ENCODE results near the gene SMIM9. TPM values are rescaled to one million over a fixed set of nuclear protein-coding genes. Genes with fewer than 3 reads are reported as not detected.

The SMIM9 gene
- total RNA-seq, 2 donors from 2014 or later: not detected

- peak; percentile 79 for ATAC-seq (ENCODE audit: insufficient number of reproducible peaks, low FRiP score, low read depth)
- DNase-seq (ENCODE audit: low spot score): no peak
- H3K9me3 ChIP-seq: no peaks in the 10 kb centered on the region
- H3K27ac ChIP-seq: peak within 1 kb of the TSS; percentile 53 to 60
- peak within 1 kb of the TSS; percentile 76 for H3K4me3 ChIP-seq
- H3K36me3 ChIP-seq: no peaks in the 10 kb centered on the region
- H3K27me3 ChIP-seq (replicated peaks; ENCODE audit: insufficient read depth): no peaks in the 10 kb centered on the region
- TF ChIP-seq CTCF (IDR thresholded peaks at IDR 0.05): no peak
- H3K4me1 ChIP-seq (ENCODE audit: control insufficient read depth in 1 of 2, low read depth in 2 of 2): peaks cover 0 to 4% of the 10 kb centered on the region in 2 donors
These were observed 29.3 kb downstream of the SMIM9 start, which contains the start of gene MPP1 for GRCh38 chrX:154804957-154805695. MPP1 (minus strand) TSS chrX:154805485; CDS start chrX:154805373, 112 bp downstream.

DNA sequence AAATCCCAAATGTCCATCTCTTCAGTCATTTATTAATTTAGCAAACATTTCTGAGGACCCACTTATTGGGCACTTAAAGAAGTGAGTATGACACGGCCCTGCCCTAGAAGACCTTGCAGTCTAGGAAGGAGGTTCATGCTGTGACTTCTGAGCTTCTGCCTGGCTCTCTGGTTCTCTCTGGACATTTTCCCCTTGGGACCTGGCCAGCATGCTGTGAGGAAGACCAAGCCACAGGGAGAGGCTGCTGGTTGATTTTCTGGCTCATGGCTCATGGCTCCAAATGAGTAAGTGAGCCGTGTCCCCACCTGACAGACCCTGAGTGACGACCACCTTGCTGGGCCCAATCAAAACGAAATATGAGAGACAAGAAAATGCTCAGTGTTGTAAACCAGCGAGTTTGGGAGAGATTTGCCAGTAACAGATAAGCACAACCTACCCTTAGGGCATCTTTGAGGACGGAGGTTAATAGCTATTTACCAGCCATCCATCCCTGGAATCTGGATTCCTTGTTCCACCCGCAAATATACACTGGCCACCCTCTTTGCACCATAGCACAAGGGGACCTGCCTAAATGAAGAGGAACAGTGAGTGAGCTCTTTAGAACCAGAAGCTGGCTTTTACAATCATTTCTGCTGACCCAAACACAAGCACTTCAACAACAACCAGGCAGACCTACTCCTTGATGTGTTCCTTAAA, 30.1 kb downstream of the SMIM9 start:
- DNase-seq (ENCODE audit: low spot score) (no peak), ATAC-seq (ENCODE audit: insufficient number of reproducible peaks, low FRiP score, low read depth) (no peak)
- no peaks in the 10 kb centered on the region for H3K27me3 ChIP-seq (replicated peaks; ENCODE audit: insufficient read depth)
- H3K9me3 ChIP-seq: no peaks in the 10 kb centered on the region
- no peaks in the 10 kb centered on the region for H3K36me3 ChIP-seq
- no peak for TF ChIP-seq CTCF (IDR thresholded peaks at IDR 0.05)
- peak overlapping the region; percentile 36 to 60 for H3K27ac ChIP-seq
- peak overlapping the region; percentile 76 for H3K4me3 ChIP-seq
- peaks cover 0 to 4% of the 10 kb centered on the region in 2 donors for H3K4me1 ChIP-seq (ENCODE audit: control insufficient read depth in 1 of 2, low read depth in 2 of 2)

DNA sequence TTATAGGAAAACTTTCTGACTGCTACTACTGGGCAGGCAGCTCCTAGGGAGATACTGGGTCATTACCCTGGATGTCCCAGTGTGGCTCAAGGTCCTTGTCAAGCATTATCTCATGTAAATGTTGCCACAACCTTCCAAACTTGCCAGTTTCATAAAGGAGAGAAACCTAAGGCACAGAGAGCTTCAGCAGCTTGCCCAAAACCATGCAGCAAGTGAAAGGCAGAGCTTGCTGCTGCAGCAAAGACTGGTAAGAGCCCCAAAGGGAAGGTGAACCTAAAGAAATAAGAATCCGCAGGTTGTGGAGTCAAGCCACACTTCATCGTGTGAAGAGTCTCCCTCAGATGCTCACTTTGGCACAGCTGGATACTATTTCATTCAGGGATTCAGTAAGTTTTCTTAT, 31.5 kb downstream of the SMIM9 start:
- DNase-seq (ENCODE audit: low spot score) (no peak), ATAC-seq (ENCODE audit: insufficient number of reproducible peaks, low FRiP score, low read depth) (no peak)
- no peaks in the 10 kb centered on the region for H3K27me3 ChIP-seq (replicated peaks; ENCODE audit: insufficient read depth)
- peak overlapping the region in 1 of 2 donors; percentile 12 for H3K27ac ChIP-seq
- H3K4me3 ChIP-seq: no peak overlapping the region
- TF ChIP-seq CTCF (IDR thresholded peaks at IDR 0.05): no peak
- H3K4me1 ChIP-seq (ENCODE audit: control insufficient read depth in 1 of 2, low read depth in 2 of 2): peaks cover 0 to 4% of the 10 kb centered on the region in 2 donors
- H3K9me3 ChIP-seq: no peaks in the 10 kb centered on the region
- H3K36me3 ChIP-seq: no peaks in the 10 kb centered on the region

GRCh38 chrX:154800478-154801210, 33.8 kb downstream of the SMIM9 start:
- TF ChIP-seq CTCF (IDR thresholded peaks at IDR 0.05): no peak
- Histone ChIP-seq H3K27ac (no peak overlapping the region), H3K27me3 (replicated peaks; ENCODE audit: insufficient read depth) (no peaks in the 10 kb centered on the region), H3K36me3 (no peaks in the 10 kb centered on the region), H3K9me3 (no peaks in the 10 kb centered on the region), H3K4me3 (no peak overlapping the region), H3K4me1 (ENCODE audit: control insufficient read depth in 1 of 2, low read depth in 2 of 2) (peaks cover 0 to 4% of the 10 kb centered on the region in 2 donors)
- ATAC-seq (ENCODE audit: insufficient number of reproducible peaks, low FRiP score, low read depth) (no peak), DNase-seq (ENCODE audit: low spot score) (no peak)
